ENCODE measurements around the gene CELSR1. TPM values are rescaled to one million over a fixed set of nuclear protein-coding genes. Genes with fewer than 3 reads are reported as not detected.

Gene CELSR1
- total RNA-seq, 1 donor from 2014 or later: 27.6 TPM

DNA sequence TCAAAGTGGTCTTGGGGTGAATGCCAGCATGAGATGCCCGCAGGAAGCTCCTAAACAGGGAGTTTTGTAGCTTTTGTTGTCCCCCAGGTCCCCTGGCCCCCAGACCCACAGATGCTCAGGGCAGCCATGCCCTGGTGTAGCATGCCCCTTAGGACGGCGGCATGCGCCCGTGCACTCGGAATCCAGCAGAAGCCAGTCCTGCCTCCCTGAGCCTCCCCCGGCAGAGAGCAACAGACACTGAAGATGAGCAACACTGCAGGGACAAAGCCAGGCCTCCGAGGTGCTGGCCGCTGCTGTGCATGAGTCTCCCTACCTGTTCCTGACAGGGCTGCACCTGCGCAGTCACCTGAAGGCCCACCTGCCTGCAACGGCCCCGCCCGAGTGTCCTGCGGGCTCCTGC, 142.8 kb downstream of the CELSR1 start:
- H3K79me2 ChIP-seq (ENCODE audit: insufficient read depth, low read length): no peaks in the 10 kb centered on the region
- DNase-seq (ENCODE audit: low read depth) (no peak), FAIRE-seq (no peak)
- no peak overlapping the region for H3K4me3 ChIP-seq (ENCODE audit: insufficient read depth, low read depth, low read length)
- H3K27ac Mint-ChIP-seq (ENCODE audit: unreplicated experiment): no peak overlapping the region
- H3K4me3 Mint-ChIP-seq (ENCODE audit: unreplicated experiment): no peak overlapping the region
- no peaks in the 10 kb centered on the region for H3K27me3 ChIP-seq (ENCODE audit: insufficient read depth, low read length)
- no peaks in the 10 kb centered on the region for H3K9me3 Mint-ChIP-seq (ENCODE audit: unreplicated experiment)
- no peaks in the 10 kb centered on the region for H3K27me3 Mint-ChIP-seq (ENCODE audit: low read depth, unreplicated experiment)
- H3K36me3 Mint-ChIP-seq (ENCODE audit: low read depth, unreplicated experiment): peaks cover 6% of the 10 kb centered on the region
- H3K27ac ChIP-seq (ENCODE audit: low read depth, low read length): no peak overlapping the region
- H3K4me2 ChIP-seq (ENCODE audit: low read length): no peak overlapping the region
- no peaks in the 10 kb centered on the region for H3K9me3 ChIP-seq (ENCODE audit: insufficient read depth, low read depth, low read length)
- no peaks in the 10 kb centered on the region for H3K4me1 Mint-ChIP-seq (ENCODE audit: low read depth, unreplicated experiment)
- H4K20me1 ChIP-seq (ENCODE audit: insufficient read depth, low read length): no peaks in the 10 kb centered on the region
- H3K4me1 ChIP-seq (ENCODE audit: insufficient read depth, low read length): peaks cover 2% of the 10 kb centered on the region
- no peak for TF ChIP-seq EZH2 (IDR thresholded peaks at IDR 0.05; ENCODE audit: insufficient read depth, low read length)
- TF ChIP-seq, protein P1, sequence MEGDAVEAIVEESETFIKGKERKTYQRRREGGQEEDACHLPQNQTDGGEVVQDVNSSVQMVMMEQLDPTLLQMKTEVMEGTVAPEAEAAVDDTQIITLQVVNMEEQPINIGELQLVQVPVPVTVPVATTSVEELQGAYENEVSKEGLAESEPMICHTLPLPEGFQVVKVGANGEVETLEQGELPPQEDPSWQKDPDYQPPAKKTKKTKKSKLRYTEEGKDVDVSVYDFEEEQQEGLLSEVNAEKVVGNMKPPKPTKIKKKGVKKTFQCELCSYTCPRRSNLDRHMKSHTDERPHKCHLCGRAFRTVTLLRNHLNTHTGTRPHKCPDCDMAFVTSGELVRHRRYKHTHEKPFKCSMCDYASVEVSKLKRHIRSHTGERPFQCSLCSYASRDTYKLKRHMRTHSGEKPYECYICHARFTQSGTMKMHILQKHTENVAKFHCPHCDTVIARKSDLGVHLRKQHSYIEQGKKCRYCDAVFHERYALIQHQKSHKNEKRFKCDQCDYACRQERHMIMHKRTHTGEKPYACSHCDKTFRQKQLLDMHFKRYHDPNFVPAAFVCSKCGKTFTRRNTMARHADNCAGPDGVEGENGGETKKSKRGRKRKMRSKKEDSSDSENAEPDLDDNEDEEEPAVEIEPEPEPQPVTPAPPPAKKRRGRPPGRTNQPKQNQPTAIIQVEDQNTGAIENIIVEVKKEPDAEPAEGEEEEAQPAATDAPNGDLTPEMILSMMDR (IDR thresholded peaks at IDR 0.05; ENCODE audit: insufficient read depth, low read depth, low read length): no peak
- H3K36me3 ChIP-seq (ENCODE audit: insufficient read depth, low read length): no peaks in the 10 kb centered on the region
- H3K9ac ChIP-seq (ENCODE audit: low read length): no peak overlapping the region
- no peak overlapping the region for H2AFZ ChIP-seq (ENCODE audit: low read depth, low read length)

DNA sequence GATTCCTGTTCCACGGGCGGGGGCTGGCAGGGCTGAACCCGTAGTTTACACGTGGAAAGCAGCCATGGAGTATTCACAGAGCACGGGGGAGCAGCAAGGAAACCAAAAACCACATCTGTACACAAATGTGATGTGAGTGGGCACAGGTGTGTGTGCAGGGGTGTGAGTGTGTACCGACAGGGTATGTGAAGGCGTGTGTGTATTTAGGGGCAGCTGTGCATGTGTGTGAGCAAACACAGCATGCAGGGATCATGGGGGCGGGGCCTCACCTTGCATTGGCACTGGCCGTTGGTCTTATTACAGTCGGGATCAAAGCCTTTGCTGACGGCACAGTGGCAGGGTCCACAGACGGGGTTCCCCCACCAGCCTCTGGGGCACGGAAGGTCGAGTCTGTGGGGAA, 143.5 kb downstream of the CELSR1 start:
- no peak overlapping the region for H3K27ac Mint-ChIP-seq (ENCODE audit: unreplicated experiment)
- no peak overlapping the region for H3K4me3 Mint-ChIP-seq (ENCODE audit: unreplicated experiment)
- DNase-seq (ENCODE audit: low read depth) (no peak), FAIRE-seq (no peak)
- Histone ChIP-seq H3K4me3 (ENCODE audit: insufficient read depth, low read depth, low read length) (no peak overlapping the region), H3K27me3 (ENCODE audit: insufficient read depth, low read length) (no peaks in the 10 kb centered on the region), H3K4me2 (ENCODE audit: low read length) (no peak overlapping the region), H3K9me3 (ENCODE audit: insufficient read depth, low read depth, low read length) (no peaks in the 10 kb centered on the region), H3K79me2 (ENCODE audit: insufficient read depth, low read length) (no peaks in the 10 kb centered on the region), H3K4me1 (ENCODE audit: insufficient read depth, low read length) (peaks cover 2% of the 10 kb centered on the region), H3K27ac (ENCODE audit: low read depth, low read length) (no peak overlapping the region), H4K20me1 (ENCODE audit: insufficient read depth, low read length) (no peaks in the 10 kb centered on the region), H2AFZ (ENCODE audit: low read depth, low read length) (no peak overlapping the region), H3K9ac (ENCODE audit: low read length) (no peak overlapping the region), H3K36me3 (ENCODE audit: insufficient read depth, low read length) (no peaks in the 10 kb centered on the region)
- no peaks in the 10 kb centered on the region for H3K4me1 Mint-ChIP-seq (ENCODE audit: low read depth, unreplicated experiment)
- TF ChIP-seq, protein P1 (IDR thresholded peaks at IDR 0.05; ENCODE audit: insufficient read depth, low read depth, low read length): no peak
- no peak for TF ChIP-seq EZH2 (IDR thresholded peaks at IDR 0.05; ENCODE audit: insufficient read depth, low read length)
- no peaks in the 10 kb centered on the region for H3K9me3 Mint-ChIP-seq (ENCODE audit: unreplicated experiment)
- no peaks in the 10 kb centered on the region for H3K27me3 Mint-ChIP-seq (ENCODE audit: low read depth, unreplicated experiment)
- H3K36me3 Mint-ChIP-seq (ENCODE audit: low read depth, unreplicated experiment): peaks cover 2% of the 10 kb centered on the region

DNA sequence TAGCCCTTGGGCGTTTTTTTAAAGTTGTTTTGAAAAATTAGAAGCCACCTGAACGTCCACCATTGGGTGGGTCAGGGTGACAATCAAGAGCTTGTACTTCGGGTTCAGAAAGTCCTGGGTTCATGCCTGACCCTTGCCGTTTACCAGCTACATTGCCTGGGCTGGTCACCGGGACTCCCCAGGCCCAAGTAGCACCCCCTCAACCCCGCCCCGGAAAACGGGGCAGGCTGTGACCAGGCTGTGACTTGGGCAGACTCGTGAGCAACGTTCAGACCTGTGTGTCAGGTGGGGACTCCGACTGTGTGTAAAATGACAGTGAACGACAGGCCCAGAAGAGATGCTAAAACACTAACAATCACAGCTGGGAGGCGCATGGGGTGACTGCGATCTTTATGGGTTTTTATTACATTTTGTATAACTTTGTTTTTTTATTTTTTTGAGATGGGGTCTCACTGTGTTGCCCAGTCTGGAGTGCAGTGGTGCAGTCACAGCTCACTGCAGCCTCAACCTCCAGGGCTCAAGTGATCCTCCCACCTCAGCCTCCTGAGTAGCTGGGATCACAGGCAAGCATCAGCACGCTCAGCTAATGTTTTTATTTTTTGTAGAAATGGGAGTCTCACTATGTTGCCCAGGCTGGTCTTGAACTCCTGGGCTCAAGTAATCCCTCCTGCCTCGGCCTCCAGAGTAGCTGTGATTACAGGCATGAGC, 145.1 kb downstream of the CELSR1 start:
- no peak overlapping the region for H3K9ac ChIP-seq (ENCODE audit: low read length)
- H3K9me3 Mint-ChIP-seq (ENCODE audit: unreplicated experiment): no peaks in the 10 kb centered on the region
- H3K4me2 ChIP-seq (ENCODE audit: low read length): no peak overlapping the region
- no peaks in the 10 kb centered on the region for H3K27me3 Mint-ChIP-seq (ENCODE audit: low read depth, unreplicated experiment)
- no peaks in the 10 kb centered on the region for H3K27me3 ChIP-seq (ENCODE audit: insufficient read depth, low read length)
- no peaks in the 10 kb centered on the region for H3K79me2 ChIP-seq (ENCODE audit: insufficient read depth, low read length)
- no peak overlapping the region for H3K4me3 Mint-ChIP-seq (ENCODE audit: unreplicated experiment)
- H3K4me1 Mint-ChIP-seq (ENCODE audit: low read depth, unreplicated experiment): no peaks in the 10 kb centered on the region
- TF ChIP-seq, protein P1 (IDR thresholded peaks at IDR 0.05; ENCODE audit: insufficient read depth, low read depth, low read length): no peak
- TF ChIP-seq EZH2 (IDR thresholded peaks at IDR 0.05; ENCODE audit: insufficient read depth, low read length): no peak
- H2AFZ ChIP-seq (ENCODE audit: low read depth, low read length): no peak overlapping the region
- no peak for DNase-seq (ENCODE audit: low read depth)
- H3K9me3 ChIP-seq (ENCODE audit: insufficient read depth, low read depth, low read length): no peaks in the 10 kb centered on the region
- peaks cover 2% of the 10 kb centered on the region for H3K4me1 ChIP-seq (ENCODE audit: insufficient read depth, low read length)
- no peak overlapping the region for H3K27ac Mint-ChIP-seq (ENCODE audit: unreplicated experiment)
- no peak for FAIRE-seq
- no peaks in the 10 kb centered on the region for H3K36me3 ChIP-seq (ENCODE audit: insufficient read depth, low read length)
- no peak overlapping the region for H3K27ac ChIP-seq (ENCODE audit: low read depth, low read length)
- no peak overlapping the region for H3K4me3 ChIP-seq (ENCODE audit: insufficient read depth, low read depth, low read length)
- no peaks in the 10 kb centered on the region for H4K20me1 ChIP-seq (ENCODE audit: insufficient read depth, low read length)
- no peaks in the 10 kb centered on the region for H3K36me3 Mint-ChIP-seq (ENCODE audit: low read depth, unreplicated experiment)
